Left ventricle myocardium superior (tissue), 1 donor: ENCODE data around the gene LAPTM5. TPM values are rescaled to one million over a fixed set of nuclear protein-coding genes. Genes with fewer than 3 reads are reported as not detected.
A peak's percentile ranks its signal among the peaks of the same experiment; 100 is the strongest.

ENCODE experiments used
- ATAC-seq: fragments of 200-7000 bp; cut with Tn5 transposase; one replicate; pipeline ENCODE4 v1.9.1; 2020; ENCODE audit warnings: mild to moderate bottlenecking, moderate library complexity
- DNase-seq: peaks from one replicate; pipeline ENCODE4 v3.0.0-alpha.2; 2020
- intact Hi-C: fragments of 100-400 bp; cut with micrococcal nuclease; formaldehyde crosslinking; loops from one replicate; pipeline ENCODE4 v1.11.0; 2022
- total RNA-seq: library from RNA; stranded (reverse); fragmentation: NEBNext Ultra II Directional; extraction: Animal tissue kit (Norgen Biotek cat#: 25700); gene quantifications from one replicate; pipeline ENCODE4 v1.2.1, GENCODE V29; 2021
- donor health status: DM: no; HTN: yes; CAD: no; lungs with severe emphysema.

The LAPTM5 gene
- total RNA-seq, 1 donor from 2014 or later, result 23.9 TPM

DNA sequence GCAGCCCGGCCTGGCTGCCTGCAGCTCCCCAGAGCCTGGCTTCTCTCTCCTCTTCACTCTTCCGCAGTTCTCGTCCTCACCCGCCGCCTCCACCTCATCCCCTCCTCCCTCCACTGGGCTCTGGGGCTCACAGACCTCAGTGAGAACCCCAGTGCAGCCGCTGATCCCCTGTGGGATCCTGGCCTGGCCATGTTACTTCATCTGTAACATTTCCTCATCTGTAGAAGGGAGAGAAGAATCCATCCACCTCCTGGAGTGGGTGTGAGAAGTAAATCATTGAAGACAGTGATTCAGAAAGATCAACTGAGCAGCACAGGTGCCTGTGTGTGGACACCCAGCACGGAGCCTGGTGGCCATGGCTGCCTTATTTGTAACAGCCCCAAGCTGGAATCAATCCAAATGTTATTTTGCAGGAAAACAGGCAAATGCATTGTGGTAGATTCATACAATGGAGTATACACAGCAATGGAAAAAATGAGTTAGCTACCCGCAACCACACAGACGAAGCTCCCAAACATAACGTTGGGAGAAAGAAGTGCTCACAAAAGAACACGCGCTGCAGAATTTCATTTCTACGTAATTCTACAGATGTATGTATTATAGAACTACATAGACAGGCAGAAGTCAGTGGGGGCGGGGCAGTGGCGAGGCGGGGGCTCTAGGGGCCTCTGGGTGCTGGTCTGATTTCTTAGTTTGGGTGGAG, 8.7 kb downstream of the LAPTM5 start:
- intact Hi-C loops, result no loop called here
- ATAC-seq (no peak), DNase-seq (no peak)

DNA sequence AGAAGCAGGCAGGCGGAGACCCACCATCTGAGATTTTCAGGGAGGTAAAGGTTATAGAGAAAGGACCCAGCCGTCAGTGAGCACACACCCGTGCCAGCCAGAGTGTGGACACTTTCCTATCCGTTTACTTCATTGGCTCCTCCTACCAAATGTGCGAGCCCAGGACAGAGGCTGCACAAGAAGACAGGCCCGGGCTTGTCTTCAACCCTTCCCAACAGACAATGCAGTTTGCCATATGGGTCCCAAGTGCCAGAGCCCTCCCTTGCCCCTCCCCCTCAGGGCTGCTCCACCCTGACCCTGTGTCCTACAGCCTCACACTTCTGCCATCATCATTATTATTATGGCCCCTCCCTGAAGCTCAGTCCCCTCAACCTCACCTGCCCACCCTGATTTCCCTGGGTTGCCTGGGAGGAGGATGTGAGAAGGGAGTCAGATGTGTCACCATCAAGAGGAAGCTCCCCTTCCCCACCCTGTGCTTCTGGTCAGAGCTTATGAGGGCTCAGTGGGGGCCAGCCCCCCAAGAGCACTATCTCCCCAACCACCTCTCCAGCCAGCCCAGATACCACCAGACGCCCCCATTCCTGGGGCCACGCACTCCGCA, 9.4 kb downstream of the LAPTM5 start:
- ATAC-seq, result no peak
- no peak for DNase-seq
- intact Hi-C loops, result no loop called here

DNA sequence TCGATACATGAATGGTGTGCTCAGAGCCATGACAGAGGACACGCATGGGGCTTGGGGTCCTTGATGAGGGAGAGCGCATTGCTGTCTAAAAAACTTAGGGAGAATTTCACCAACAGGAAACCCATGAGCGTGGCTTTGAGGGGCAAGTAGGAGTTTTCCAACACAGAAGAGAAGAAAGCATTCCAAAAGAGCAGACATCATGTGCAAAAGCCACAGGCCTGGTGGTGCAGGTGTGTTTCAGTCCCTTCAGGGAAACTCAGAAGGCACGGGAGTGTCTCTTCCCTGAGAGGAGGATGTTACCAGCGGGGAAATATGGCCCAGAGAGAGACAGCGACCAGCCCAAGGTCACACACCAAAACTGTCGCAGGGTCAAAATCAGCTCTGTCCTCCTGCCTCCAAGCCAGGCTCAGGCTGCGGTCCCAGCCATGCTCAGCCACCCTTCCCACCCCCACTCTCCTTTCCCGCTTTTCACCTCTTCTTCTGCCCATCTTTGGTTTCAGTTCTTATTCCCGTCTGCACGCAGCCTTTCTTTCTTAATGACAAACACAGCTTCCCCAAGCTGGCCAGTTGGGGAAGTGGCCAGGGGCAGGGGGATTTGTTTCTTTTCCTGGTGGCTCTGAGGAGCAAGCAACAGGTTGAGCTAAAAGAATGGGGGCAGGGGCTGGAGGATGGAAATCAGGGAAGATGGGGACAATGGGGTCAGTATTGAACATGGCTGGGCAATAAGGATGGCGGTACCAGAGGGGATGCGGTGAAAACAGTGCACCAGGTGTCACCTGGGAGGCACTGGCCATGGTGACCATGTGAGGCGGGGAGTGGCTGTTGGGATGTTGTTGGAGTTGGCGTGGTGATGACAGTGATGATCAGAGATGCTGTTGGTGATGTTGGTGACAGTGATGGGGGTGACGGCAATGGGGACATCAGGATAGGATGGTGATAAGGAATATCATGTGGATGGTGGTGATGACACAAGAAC, 10.3 kb downstream of the LAPTM5 start:
- DNase-seq, result no peak
- ATAC-seq, result no peak
- intact Hi-C loops, result no loop called here

DNA sequence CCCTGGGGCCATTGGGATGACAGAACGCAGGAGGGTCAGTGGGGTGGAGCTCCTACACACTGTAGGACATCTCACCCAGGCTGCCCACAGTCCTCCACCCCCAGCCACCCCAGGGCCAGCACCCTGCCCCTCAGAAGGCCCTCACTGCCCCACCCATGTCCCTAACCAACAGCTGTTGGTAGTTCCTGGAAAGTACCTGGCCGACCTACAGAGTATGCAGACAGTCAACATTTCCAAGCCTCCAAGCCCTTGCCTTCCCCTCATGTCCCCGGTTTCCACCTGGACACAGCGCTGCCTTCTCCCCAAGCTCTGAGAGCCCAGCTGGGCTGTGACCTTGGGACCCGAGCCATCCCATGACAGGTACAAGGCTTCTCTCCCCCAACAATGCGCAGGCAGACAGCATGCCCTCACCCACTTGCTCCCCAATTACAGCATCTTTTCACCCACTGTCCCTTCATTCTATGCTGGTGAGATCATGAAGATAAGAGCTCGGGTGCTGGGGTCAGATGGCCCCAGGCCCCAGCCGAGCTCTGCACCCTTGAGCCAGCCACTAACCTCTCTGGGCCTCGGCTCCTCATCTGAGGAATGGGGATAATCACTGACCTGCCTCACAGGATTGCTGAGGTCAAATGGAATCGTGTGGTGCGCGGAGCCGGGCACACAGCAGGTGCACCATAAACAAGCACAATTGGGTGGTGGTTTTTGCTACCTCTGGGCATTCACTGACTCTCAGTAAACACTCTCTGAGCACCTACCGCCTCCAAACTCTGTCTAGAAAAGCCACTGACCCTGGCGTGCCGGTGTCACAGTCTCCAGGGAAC, 11.2 kb downstream of the LAPTM5 start:
- DNase-seq (no peak), ATAC-seq (no peak)
- intact Hi-C loops, result no loop called here

DNA sequence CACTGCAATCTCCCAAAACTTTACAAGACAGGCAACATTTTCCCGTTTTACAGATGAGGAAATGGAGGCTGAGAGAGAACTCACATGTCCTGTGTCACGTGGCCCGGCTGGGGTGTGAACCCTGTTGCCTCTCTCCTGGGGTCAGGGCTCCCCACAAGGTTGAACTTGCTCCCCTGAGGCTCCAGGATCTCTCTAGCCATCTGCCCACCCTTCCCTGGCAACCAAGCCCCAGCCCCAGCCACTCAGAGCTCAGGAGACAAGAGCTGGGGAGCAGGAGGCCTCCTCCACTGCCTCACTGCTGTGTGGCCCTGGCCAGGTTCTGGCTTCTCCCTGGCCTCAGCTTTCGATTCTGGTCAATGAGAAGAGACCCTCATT, 11.8 kb downstream of the LAPTM5 start:
- ATAC-seq (no peak), DNase-seq (no peak)
- intact Hi-C loops, result no loop called here

DNA sequence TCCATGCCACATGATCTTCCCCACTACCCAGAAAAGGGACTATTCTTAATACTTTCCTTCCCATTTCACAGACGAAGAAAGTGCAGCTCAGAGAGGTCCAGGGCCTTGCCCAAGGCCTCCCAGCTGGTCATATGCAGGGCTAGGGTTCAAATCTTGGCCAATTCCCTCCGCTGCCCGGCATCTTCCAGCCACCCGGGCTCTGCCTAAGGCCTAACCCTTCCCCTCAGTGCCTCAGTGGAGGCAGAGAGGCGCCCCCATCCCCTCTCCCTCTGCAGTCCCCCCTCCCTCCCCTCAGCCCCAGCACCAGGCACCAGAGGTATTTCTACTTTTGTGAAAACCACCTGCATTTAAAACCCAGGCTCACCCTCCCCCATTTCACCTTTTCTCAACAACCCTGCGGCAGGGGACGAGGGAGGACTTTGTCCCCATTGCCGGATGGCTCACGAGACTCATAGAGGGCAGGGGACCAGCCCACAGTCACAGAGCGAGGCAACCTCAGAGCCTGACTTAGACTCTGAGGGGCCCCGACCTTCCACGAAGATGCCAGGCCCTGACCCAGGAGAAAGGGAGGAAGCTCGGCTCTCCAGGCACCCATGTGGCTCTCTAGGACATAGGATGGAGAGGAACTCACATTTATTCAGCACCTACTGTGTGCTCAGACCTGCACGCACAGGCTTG, 12.3 kb downstream of the LAPTM5 start:
- ATAC-seq (no peak), DNase-seq (no peak)
- intact Hi-C loops, result no loop called here

DNA sequence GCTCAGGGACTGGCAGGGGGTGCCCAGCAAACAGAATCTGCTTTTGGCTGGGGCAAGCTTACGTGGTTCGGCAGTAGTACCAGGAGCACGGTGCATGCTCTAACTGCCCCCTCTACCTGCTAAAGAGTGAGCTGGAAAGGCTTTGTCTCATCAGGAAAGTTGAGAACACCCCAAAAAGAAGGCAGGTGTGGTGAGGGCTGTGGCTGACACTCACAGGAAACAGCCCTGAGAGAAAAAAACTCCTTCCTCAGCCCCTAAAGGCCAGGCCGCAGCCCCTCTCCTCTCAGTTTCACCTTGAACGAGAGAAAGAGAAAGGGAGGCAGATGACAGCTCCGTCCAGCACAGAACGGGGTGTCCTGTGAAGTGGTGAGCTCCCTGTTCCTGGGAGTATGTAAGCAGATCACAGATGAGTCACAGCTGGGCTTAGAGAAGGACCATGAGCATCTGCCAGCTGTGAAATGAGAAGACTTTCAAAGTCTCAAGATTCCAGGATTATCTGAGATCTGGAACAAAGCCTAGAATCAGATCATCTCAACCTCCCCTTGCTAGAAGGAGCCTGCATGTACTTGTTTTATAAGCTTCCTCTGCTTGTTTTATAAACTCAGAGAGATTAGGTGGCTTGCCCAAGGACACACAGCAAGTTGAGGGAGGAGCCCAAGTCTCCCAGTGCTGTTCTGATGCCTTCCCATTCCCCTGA, 13.4 kb downstream of the LAPTM5 start:
- intact Hi-C loops, result no loop called here
- DNase-seq, result no peak
- ATAC-seq, result no peak

DNA sequence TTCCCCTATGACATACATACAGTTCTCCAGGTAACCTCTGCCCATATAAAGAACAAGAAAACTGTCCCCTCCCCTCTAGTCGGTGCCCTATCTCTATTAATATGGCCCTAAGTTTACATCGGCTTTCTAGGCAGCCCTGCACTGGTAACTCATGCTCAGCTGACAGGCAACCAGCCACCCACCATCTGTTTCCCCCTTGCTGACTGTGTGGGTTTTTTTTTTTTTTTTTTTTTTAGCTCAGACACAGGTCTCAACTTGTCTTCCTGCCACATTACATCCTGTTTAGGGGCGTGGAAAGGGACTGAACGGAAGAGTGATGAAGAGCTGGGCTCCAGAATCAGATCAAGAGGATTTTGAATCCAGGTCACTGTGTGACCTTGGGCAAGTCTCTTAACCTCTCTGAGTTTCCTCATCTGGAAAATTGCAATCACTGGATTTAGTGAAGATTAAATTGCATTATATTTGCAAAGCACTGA, 14.0 kb downstream of the LAPTM5 start:
- DNase-seq, result no peak
- peak; percentile 18 for ATAC-seq
- intact Hi-C loops, result no loop called here

DNA sequence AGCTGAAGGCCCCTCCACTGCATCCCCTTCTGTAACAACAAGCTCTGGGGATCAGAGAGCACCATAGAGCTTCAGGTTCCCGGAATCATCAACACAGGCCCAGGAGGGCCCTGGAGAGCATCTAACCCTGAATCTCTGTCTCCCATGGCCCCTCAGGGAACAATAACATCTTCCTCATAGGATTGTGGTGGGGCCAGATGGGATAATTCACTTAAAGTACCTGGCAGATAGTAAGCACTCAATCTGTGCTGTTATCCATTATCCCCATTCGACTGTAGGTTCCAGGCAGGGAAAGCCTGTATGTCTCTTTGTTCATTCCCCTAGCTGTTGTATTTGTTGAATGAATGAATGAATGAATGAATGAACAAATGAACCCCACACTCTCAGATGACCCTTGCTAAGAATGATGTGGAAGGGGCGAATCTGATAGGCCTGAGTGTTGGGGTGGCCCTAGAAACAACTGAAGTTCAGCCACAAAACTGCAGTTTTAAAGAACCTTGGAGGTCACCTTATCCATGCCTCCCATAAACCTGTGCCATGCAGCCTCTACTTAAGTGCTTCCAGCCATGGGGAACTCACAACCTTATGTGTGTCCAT, 14.5 kb downstream of the LAPTM5 start:
- ATAC-seq, result no peak
- intact Hi-C loops, result no loop called here

DNA sequence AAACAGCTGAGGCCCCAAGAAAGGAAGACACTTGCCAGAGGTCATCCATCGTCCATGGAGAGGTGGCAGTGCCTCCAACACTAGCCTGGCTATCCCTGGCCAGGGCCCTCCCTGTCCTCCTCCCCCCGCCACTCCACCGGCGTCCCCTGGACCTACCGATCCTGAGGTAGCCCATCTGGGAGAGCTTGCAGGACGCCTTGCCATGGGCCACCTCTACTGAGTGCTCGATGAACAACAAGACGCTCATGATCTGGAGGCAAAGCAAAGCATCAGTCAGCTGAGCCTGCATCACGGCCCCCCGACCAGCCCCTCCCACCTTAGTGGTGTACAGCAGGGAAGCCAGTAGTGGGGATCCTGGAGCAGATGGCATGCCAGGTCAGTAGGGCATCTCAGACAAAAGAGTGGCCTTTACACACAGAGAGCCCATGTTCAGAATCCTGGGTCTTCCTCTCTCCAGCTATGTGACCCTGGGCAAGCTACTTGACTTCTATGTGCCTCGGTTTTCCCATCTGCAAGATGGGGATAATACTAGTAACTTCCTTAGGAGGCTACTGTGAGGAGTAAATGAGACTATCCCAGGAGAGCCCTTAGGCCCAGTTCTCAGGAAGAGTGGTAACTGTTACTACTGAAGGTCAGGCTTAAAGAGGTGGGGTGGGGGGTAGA, 15.1 kb downstream of the LAPTM5 start:
- DNase-seq, result no peak
- intact Hi-C loops, result no loop called here
- ATAC-seq, result no peak

More for the DNA sequence above, 14.5 kb downstream of the LAPTM5 start:
- no peak for DNase-seq

DNA sequence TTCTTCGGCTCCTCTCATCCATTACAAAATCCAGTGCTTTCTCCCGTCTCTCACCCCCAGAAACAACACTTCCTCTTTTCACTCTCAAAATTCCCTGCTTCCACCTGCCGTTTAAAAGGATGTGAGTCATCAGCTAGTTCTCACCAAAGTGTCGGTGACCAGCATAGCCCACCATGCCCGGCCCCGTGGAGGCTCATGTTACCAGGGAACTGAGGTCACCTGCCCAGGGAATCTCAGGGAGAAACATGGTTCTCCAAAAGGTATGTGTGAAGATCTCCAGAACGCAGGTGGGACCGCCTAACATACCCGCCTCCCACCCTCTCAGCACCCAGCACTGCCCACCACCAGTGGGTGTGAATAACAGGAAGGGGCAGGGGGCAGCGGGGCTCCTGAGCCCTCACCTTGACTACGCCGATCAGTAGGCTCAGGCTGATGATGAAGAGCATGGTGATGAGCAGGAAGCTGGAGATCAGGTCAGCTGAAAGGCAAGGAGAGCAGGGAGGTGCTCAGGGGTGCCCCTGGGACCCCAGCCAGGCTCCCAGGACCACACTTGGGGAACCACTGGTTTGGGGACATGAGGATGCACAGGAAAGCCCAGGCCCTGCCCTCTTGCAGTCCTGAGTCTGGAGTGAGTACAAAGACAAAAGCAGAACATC, 16.2 kb downstream of the LAPTM5 start:
- ATAC-seq (no peak), DNase-seq (no peak)
- intact Hi-C loops, result no loop called here

DNA sequence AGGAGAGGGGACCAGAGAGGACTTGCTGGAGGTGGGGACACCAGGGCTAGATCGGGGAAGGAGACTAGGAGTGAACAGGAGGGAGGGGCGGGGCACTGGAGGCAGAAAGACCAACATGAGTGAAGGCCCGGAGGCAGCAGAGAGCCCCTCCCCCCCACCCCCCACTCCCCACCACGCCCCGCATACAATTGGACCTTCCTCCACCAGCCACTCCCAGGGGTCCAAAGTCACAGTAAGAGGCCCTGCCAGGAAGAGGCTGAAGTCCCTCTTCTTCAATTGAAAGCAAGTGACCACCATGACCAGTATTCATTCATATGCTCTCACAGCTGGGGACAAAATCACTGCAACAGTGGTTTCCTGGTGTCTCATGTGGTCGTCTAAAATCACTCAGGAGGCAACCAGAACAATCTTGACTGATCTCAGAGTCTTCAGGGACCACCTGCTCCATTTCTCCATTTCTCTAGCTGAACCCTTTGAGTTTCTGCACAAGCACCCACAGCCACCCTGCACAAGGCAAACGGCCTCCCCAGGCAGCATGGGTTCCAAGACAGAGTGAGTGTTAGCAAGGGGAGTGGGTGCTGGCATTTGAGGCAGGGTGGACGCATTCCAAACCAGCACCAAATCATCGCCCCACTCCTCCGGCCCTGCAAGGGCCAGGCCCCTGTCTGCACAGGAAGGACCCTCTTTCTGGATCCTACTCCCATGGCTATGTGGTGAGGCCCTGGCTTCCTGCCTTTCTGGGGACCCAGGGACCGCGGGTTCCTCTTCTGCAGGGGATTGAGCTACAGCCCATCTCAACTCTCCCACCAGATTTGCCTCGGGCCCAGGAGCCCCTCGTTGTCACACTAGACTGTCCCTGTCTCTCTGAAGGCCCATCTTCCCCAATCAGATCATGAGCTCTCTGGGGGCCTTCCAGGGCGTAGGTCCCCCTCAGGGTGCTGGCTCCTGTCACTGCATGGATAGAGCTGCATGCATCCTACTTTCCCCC, 17.0 kb downstream of the LAPTM5 start:
- no peak for ATAC-seq
- intact Hi-C loops, result no loop called here
- no peak for DNase-seq

DNA sequence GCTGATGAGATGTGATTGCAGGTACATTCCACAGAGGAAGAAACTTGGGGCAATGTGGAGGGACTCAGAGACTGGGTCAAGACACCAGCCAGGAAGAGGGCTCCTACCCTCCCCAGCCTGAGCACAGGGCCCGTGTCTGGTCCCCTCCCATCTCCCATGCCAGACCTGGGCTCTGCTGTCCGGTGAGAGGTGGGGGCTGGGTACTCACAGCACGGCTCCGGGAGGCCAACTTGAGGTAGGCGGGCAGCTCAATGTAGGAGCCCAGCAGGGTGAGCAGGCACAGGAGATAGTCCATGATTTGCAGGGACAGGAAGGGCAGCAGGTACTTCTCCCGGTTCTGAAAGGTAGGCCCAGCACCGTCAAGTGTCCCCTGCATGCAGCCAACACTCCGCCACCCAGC, 18.0 kb downstream of the LAPTM5 start:
- no peak for ATAC-seq
- intact Hi-C loops, result no loop called here

DNA sequence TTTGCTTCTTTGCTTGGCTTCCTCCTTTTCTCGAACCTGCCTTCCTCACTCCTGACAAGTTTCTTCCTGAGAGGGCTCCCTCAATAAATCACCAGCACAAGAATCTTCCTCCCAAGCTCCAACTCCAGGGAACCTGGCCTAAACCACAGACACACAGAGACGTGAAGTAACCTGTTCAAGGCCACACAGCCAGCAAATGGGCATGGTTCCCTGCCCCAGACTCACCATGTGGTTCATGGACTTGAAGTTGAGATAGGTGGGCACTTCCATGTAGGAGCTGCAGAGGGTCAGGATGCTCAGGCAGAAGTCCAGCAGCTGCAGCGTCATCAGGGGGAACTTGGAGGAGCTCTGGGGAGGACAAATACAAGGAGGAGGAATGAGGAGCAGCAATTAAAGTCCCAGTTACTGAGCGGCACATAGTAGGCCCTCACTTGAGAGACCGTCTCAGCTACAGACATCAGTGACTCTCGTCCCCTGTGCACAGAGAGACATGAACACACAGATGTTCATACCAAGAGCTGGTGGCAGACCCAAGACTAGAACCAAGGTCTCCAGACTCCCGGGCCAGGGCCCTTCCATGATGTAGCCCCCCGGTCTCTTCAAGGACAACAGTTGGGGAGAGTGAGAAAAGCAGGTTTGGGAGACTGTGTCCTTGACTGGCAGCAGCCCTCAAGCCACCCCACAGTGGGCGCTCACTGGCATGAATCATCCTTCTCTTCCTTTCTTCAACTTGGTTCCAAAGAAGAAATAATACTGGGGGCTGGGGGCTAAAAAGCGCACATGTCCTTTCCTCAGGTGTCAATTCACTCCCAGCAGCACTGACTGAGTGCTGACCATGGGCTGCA, 18.6 kb downstream of the LAPTM5 start:
- intact Hi-C loops, result no loop called here
- ATAC-seq (no peak), DNase-seq (no peak)

More for the DNA sequence above, 18.0 kb downstream of the LAPTM5 start:
- DNase-seq, result no peak
